ENCODE results near the gene PSMB11.

Gene PSMB11

GRCh38 chr14:22995889-22996625 is 46.0 kb upstream of the PSMB11 start:
- Histone ChIP-seq H3K27me3 (ENCODE audit: control insufficient read depth, low read length) (no peaks in the 10 kb centered on the region), H3K9me3 (ENCODE audit: control insufficient read depth, insufficient read depth, low read length) (no peaks in the 10 kb centered on the region), H3K4me2 (ENCODE audit: low read length) (no peak overlapping the region), H3K27ac (ENCODE audit: low read depth, low read length) (no peak overlapping the region), H3K36me3 (ENCODE audit: control insufficient read depth, low read length) (peaks cover 8% of the 10 kb centered on the region; the same call in 1 of the 2 replicates), H3K4me3 (ENCODE audit: low read length) (no peak overlapping the region), H3K9me2 (replicated peaks; ENCODE audit: control insufficient read depth, low read length) (no peaks in the 10 kb centered on the region), H4K20me1 (ENCODE audit: control insufficient read depth, insufficient read depth, low read depth, low read length) (no peaks in the 10 kb centered on the region), H3K4me1 (ENCODE audit: control insufficient read depth, low read length) (peaks cover 5% of the 10 kb centered on the region; the same call in 1 of the 2 replicates), H3K79me2 (ENCODE audit: control insufficient read depth, low read length) (no peaks in the 10 kb centered on the region), H3F3A (ENCODE audit: control insufficient read depth, insufficient read depth) (peaks cover 3% of the 10 kb centered on the region; the same call in 1 of the 2 replicates)
- TF ChIP-seq CTCF (IDR thresholded peaks at IDR 0.05; ENCODE audit: low read depth, low read length, poor library complexity, severe bottlenecking), result no peak
- no peak for TF ChIP-seq EZH2phosphoT487 (IDR thresholded peaks at IDR 0.05; ENCODE audit: borderline replicate concordance, low read length)

GRCh38 chr14:22996768-22997654 is 45.0 kb upstream of the PSMB11 start:
- Histone ChIP-seq H3K27me3 (ENCODE audit: control insufficient read depth, low read length) (no peaks in the 10 kb centered on the region), H3K9me2 (replicated peaks; ENCODE audit: control insufficient read depth, low read length) (no peaks in the 10 kb centered on the region), H4K20me1 (ENCODE audit: control insufficient read depth, insufficient read depth, low read depth, low read length) (no peaks in the 10 kb centered on the region), H3K4me1 (ENCODE audit: control insufficient read depth, low read length) (peaks cover 5% of the 10 kb centered on the region; the same call in 1 of the 2 replicates), H3K36me3 (ENCODE audit: control insufficient read depth, low read length) (peaks cover 8% of the 10 kb centered on the region; the same call in 1 of the 2 replicates), H3F3A (ENCODE audit: control insufficient read depth, insufficient read depth) (peaks cover 4% of the 10 kb centered on the region; the same call in 1 of the 2 replicates), H3K4me3 (ENCODE audit: low read length) (no peak overlapping the region), H3K27ac (ENCODE audit: low read depth, low read length) (no peak overlapping the region), H3K9me3 (ENCODE audit: control insufficient read depth, insufficient read depth, low read length) (no peaks in the 10 kb centered on the region), H3K4me2 (ENCODE audit: low read length) (no peak overlapping the region), H3K79me2 (ENCODE audit: control insufficient read depth, low read length) (no peaks in the 10 kb centered on the region)
- no peak for TF ChIP-seq CTCF (IDR thresholded peaks at IDR 0.05; ENCODE audit: low read depth, low read length, poor library complexity, severe bottlenecking)
- no peak for TF ChIP-seq EZH2phosphoT487 (IDR thresholded peaks at IDR 0.05; ENCODE audit: borderline replicate concordance, low read length)

GRCh38 chr14:22997676-22998323 is 44.2 kb upstream of the PSMB11 start:
- no peaks in the 10 kb centered on the region for H3K79me2 ChIP-seq (ENCODE audit: control insufficient read depth, low read length)
- H4K20me1 ChIP-seq (ENCODE audit: control insufficient read depth, insufficient read depth, low read depth, low read length), result no peaks in the 10 kb centered on the region
- no peak overlapping the region for H3K4me3 ChIP-seq (ENCODE audit: low read length)
- H3K27ac ChIP-seq (ENCODE audit: low read depth, low read length), result no peak overlapping the region
- no peaks in the 10 kb centered on the region for H3K9me2 ChIP-seq (replicated peaks; ENCODE audit: control insufficient read depth, low read length)
- TF ChIP-seq CTCF (IDR thresholded peaks at IDR 0.05; ENCODE audit: low read depth, low read length, poor library complexity, severe bottlenecking), result no peak
- no peak for TF ChIP-seq EZH2phosphoT487 (IDR thresholded peaks at IDR 0.05; ENCODE audit: borderline replicate concordance, low read length)
- peaks cover 8% of the 10 kb centered on the region; the same call in 1 of the 2 replicates for H3K36me3 ChIP-seq (ENCODE audit: control insufficient read depth, low read length)
- no peaks in the 10 kb centered on the region for H3K27me3 ChIP-seq (ENCODE audit: control insufficient read depth, low read length)
- peaks cover 4% of the 10 kb centered on the region; the same call in 1 of the 2 replicates for H3F3A ChIP-seq (ENCODE audit: control insufficient read depth, insufficient read depth)
- no peaks in the 10 kb centered on the region for H3K9me3 ChIP-seq (ENCODE audit: control insufficient read depth, insufficient read depth, low read length)
- H3K4me2 ChIP-seq (ENCODE audit: low read length), result no peak overlapping the region
- H3K4me1 ChIP-seq (ENCODE audit: control insufficient read depth, low read length), result peaks cover 5% of the 10 kb centered on the region; the same call in 1 of the 2 replicates
